CD14-positive monocyte (primary cell): ENCODE data around the gene DOCK1. TPM values are rescaled to one million over a fixed set of nuclear protein-coding genes. Genes with fewer than 3 reads are reported as not detected.

Experiments used
- DNase-seq, 3 donors: peaks; one replicate each; pipeline ENCODE4 v3.0.0-alpha.2; 2011 to 2022
- H2AFZ ChIP-seq: 2 replicates; pipeline ENCODE4 v1.6.0; 2012; ENCODE audit warnings: mild to moderate bottlenecking, low read depth, low read length, inconsistent platforms; ENCODE audit not compliant: insufficient read depth, poor library complexity, severe bottlenecking
- H3K27ac ChIP-seq, 2 donors: 1 replicate in 1 of 2; 2 replicates in 1 of 2; pipeline ENCODE4 v1.5.1; 2012 to 2013; ENCODE audit warnings: low read length in 2 of 2, control low read depth in 1 of 2, inconsistent platforms in 1 of 2, low read depth in 1 of 2, mild to moderate bottlenecking in 1 of 2
- H3K27me3 ChIP-seq, 2 donors: one replicate each; pipeline versions ENCODE4 v1.6.0 to v1.6.1; 2011 to 2013; ENCODE audit warnings: low read length in 2 of 2; ENCODE audit not compliant: control insufficient read depth in 2 of 2, insufficient read depth in 2 of 2
- H3K36me3 ChIP-seq, 2 donors: replicated peaks in 1 of 2; 1 replicate in 1 of 2; 2 replicates in 1 of 2; pipeline versions ENCODE4 v1.5.1 to v1.6.1; 2012 to 2013; ENCODE audit warnings: low read length in 2 of 2, control low read depth in 1 of 2, inconsistent platforms in 1 of 2, mild to moderate bottlenecking in 1 of 2; ENCODE audit not compliant: insufficient read depth in 2 of 2, control insufficient read depth in 1 of 2
- H3K4me1 ChIP-seq, 2 donors: 1 replicate in 1 of 2; 2 replicates in 1 of 2; pipeline versions ENCODE4 v1.5.1 to v1.6.1; 2012 to 2013; ENCODE audit warnings: low read length in 2 of 2, control low read depth in 1 of 2, inconsistent platforms in 1 of 2, mild to moderate bottlenecking in 1 of 2, moderate library complexity in 1 of 2; ENCODE audit not compliant: insufficient read depth in 2 of 2, control insufficient read depth in 1 of 2
- H3K4me2 ChIP-seq: replicated peaks from 2 replicates; pipeline ENCODE3; 2012; ENCODE audit warnings: low read length, moderate library complexity, mild to moderate bottlenecking; ENCODE audit not compliant: poor library complexity, severe bottlenecking; ENCODE audit errors: extremely low read depth
- H3K4me3 ChIP-seq, 3 experiments: fragments of 200-600 bp in 1 of 3; sonication (generic) in 1 of 3; replicated peaks in 1 of 3; 1 replicate in 2 of 3; 2 replicates in 1 of 3; pipeline ENCODE4 v1.5.1; 2011 to 2013; ENCODE audit warnings: low read length in 3 of 3, mild to moderate bottlenecking in 3 of 3, control low read depth in 2 of 3, low read depth in 2 of 3, inconsistent platforms in 1 of 3, moderate library complexity in 1 of 3
- H3K79me2 ChIP-seq: 2 replicates; pipeline ENCODE4 v1.6.0; 2012; ENCODE audit warnings: mild to moderate bottlenecking, control low read depth, inconsistent platforms, low read length, moderate library complexity; ENCODE audit not compliant: insufficient read depth
- H3K9ac ChIP-seq: 2 replicates; pipeline ENCODE4 v1.6.0; 2017; ENCODE audit warnings: low read length, mild to moderate bottlenecking; ENCODE audit not compliant: insufficient read depth, poor library complexity, severe bottlenecking
- H3K9me3 ChIP-seq, 2 donors: replicated peaks in 1 of 2; 1 replicate in 1 of 2; 2 replicates in 1 of 2; pipeline versions ENCODE4 v1.5.1 to v1.6.1; 2012 to 2013; ENCODE audit warnings: low read length in 2 of 2, control low read depth in 1 of 2; ENCODE audit not compliant: control insufficient read depth in 1 of 2, insufficient read depth in 1 of 2
- H4K20me1 ChIP-seq: 2 replicates; pipeline ENCODE4 v1.6.0; 2012; ENCODE audit warnings: mild to moderate bottlenecking, low read length, control low read depth, moderate library complexity; ENCODE audit not compliant: insufficient read depth
- H3K27ac Mint-ChIP-seq, 7 donors: one replicate each; pipeline ENCODE4 v1.8.0; 2020; ENCODE audit warnings: mild to moderate bottlenecking in 7 of 7, mixed read lengths in 7 of 7, moderate library complexity in 6 of 7, inconsistent platforms in 2 of 7
- H3K27me3 Mint-ChIP-seq, 3 donors: one replicate each; pipeline ENCODE4 v1.8.0; 2021 to 2022; ENCODE audit warnings: low read depth in 3 of 3, mild to moderate bottlenecking in 3 of 3, mixed read lengths in 3 of 3, moderate library complexity in 3 of 3, inconsistent platforms in 1 of 3
- H3K36me3 Mint-ChIP-seq, 2 donors: one replicate each; pipeline ENCODE4 v1.8.0; 2020; ENCODE audit warnings: mixed read lengths in 2 of 2, inconsistent platforms in 1 of 2, mild to moderate bottlenecking in 1 of 2
- H3K4me1 Mint-ChIP-seq: one replicate; pipeline ENCODE4 v1.8.0; 2020; ENCODE audit warnings: mild to moderate bottlenecking, mixed read lengths
- H3K4me3 Mint-ChIP-seq, 2 donors: one replicate each; pipeline ENCODE4 v1.8.0; 2020; ENCODE audit warnings: mild to moderate bottlenecking in 2 of 2, mixed read lengths in 2 of 2, moderate library complexity in 1 of 2
- H3K9me3 Mint-ChIP-seq, 7 donors: one replicate each; pipeline ENCODE4 v1.8.0; 2020 to 2022; ENCODE audit warnings: mixed read lengths in 7 of 7, mild to moderate bottlenecking in 6 of 7, moderate library complexity in 6 of 7, inconsistent platforms in 2 of 7
- CTCF ChIP-seq: fragments of 200-600 bp; IDR thresholded peaks from one replicate; pipeline ENCODE4 v1.8.0; 2022; ENCODE audit warnings: antibody characterized with exemption, mild to moderate bottlenecking
- WGBS: methylation state at CpG from one replicate; pipeline ENCODE4 v1.1.5; 2013; ENCODE audit warnings: missing lambda C conversion rate; ENCODE audit not compliant: insufficient coverage; 5-methylcytosine and 5-hydroxymethylcytosine counted together
- intact Hi-C, 2 donors: fragments of 100-400 bp; cut with micrococcal nuclease; formaldehyde crosslinking; loops; one replicate each; pipeline versions ENCODE4 v1.15.0 to v1.15.1; 2023
- polyA plus RNA-seq, 3 donors: library from polyadenylated mRNA; depleted of rRNA in 1 of 3; unstranded in 2 of 3; stranded (reverse) in 1 of 3; fragments of 300-500 nt in 2 of 3; fragments of >200 nt in 1 of 3; fragmentation: Illumina TruSeq in 2 of 3; gene quantifications; 1 replicate in 2 of 3; 2 replicates in 1 of 3; pipeline ENCODE4 v1.2.3, GENCODE V29; 2012 to 2021

DOCK1 gene
- polyA plus RNA-seq, 3 donors = 0.31 to 0.35 TPM; not detected in 1

GRCh38 chr10:127320176-127320575 lies 414.9 kb downstream of the DOCK1 start:
- no peak overlapping the region for H3K27ac ChIP-seq
- H3K9ac ChIP-seq = no peak overlapping the region
- no peak for TF ChIP-seq CTCF
- 70% methylated on average over 9 of the region's 9 CpGs for WGBS
- no peaks in the 10 kb centered on the region for H3K79me2 ChIP-seq
- H3K4me3 Mint-ChIP-seq = no peak overlapping the region
- no peaks in the 10 kb centered on the region for H3K4me1 ChIP-seq
- H4K20me1 ChIP-seq = no peaks in the 10 kb centered on the region
- no peaks in the 10 kb centered on the region for H3K9me3 ChIP-seq
- peaks cover 0 to 3% (median 2%) of the 10 kb centered on the region in 7 donors for H3K9me3 Mint-ChIP-seq
- H3K4me2 ChIP-seq = no peak overlapping the region
- no peak overlapping the region for H2AFZ ChIP-seq
- no peaks in the 10 kb centered on the region for H3K27me3 ChIP-seq
- H3K27ac Mint-ChIP-seq = peak overlapping the region in 1 of 7 donors; percentile 54
- no peak overlapping the region for H3K4me3 ChIP-seq
- H3K36me3 Mint-ChIP-seq = no peaks in the 10 kb centered on the region
- peaks cover 0 to 1% (median 0%) of the 10 kb centered on the region in 3 donors for H3K27me3 Mint-ChIP-seq
- peaks cover 4% of the 10 kb centered on the region for H3K4me1 Mint-ChIP-seq
- intact Hi-C loops = no loop called here
- no peaks in the 10 kb centered on the region for H3K36me3 ChIP-seq
- no peak for DNase-seq

- Mint-ChIP-seq H3K4me3 (no peak overlapping the region), H3K27me3 (no peaks in the 10 kb centered on the region), H3K9me3 (peaks cover 0 to 3% (median 2%) of the 10 kb centered on the region in 7 donors), H3K4me1 (peaks cover 4% of the 10 kb centered on the region), H3K27ac (no peak overlapping the region), H3K36me3 (no peaks in the 10 kb centered on the region)
- H3K27me3 ChIP-seq = no peaks in the 10 kb centered on the region
- no peak overlapping the region for H3K9ac ChIP-seq
- no CpG with 5 or more reads among the region's 1 CpG for WGBS
- TF ChIP-seq CTCF = no peak
- no peaks in the 10 kb centered on the region for H3K9me3 ChIP-seq
- no peak overlapping the region for H3K4me2 ChIP-seq
- no peak overlapping the region for H2AFZ ChIP-seq
- no peak overlapping the region for H3K4me3 ChIP-seq
- no peaks in the 10 kb centered on the region for H3K36me3 ChIP-seq
- H4K20me1 ChIP-seq = no peaks in the 10 kb centered on the region
- no peaks in the 10 kb centered on the region for H3K79me2 ChIP-seq
- H3K4me1 ChIP-seq = no peaks in the 10 kb centered on the region
- no peak overlapping the region for H3K27ac ChIP-seq
- intact Hi-C loops = no loop called here
- DNase-seq = no peak
Measured at GRCh38 chr10:127322286-127322685, 417.1 kb downstream of the DOCK1 start.
